GM12873 (cell line): ENCODE data around the gene BMX.
A peak's percentile ranks its signal among the peaks of the same experiment; 100 is the strongest.

Experiments
- CTCF ChIP-seq: IDR thresholded peaks from 2 replicates; pipeline ENCODE4 v1.5.1; 2012; ENCODE audit warnings: low read depth, mild to moderate bottlenecking, moderate library complexity, low read length, control low read depth; ENCODE audit not compliant: insufficient read depth; ENCODE audit errors: missing control alignments

Gene BMX

GRCh38 chrX:15493118-15493962 lies 7.3 kb upstream of the BMX start, which contains the start of gene PIR:
TSS of gene PIR (minus strand) at chrX:15493333. CDS start at chrX:15491257, 2,076 bp downstream.
- peak; percentile 54 for TF ChIP-seq CTCF

GRCh38 chrX:15495801-15496200 lies 4.8 kb upstream of the BMX start:
- no peak for TF ChIP-seq CTCF

GRCh38 chrX:15496824-15497223 lies 3.8 kb upstream of the BMX start:
- TF ChIP-seq CTCF: no peak

- TF ChIP-seq CTCF: peak; percentile 80
Measured at GRCh38 chrX:15497865-15498264, 2.7 kb upstream of the BMX start.

GRCh38 chrX:15498741-15499140 lies 1.9 kb upstream of the BMX start:
- no peak for TF ChIP-seq CTCF

- no peak for TF ChIP-seq CTCF
Measured at GRCh38 chrX:15499976-15500375, 631 bp upstream of the BMX start.

- no peak for TF ChIP-seq CTCF
Measured at GRCh38 chrX:15501506-15501905, 899 bp downstream of the BMX start.
